CD4-positive, alpha-beta T cell treated with Interleukin-10 for 1 hour (primary cell): Measurements from ENCODE around the gene PADI6.
"Not testable (repeated sequence)": the region's sequence is repeated elsewhere in the genome, so short reads cannot be mapped to it uniquely, and the experiment has no call there.

ENCODE experiments used
- DNase-seq: peaks from one replicate; pipeline ENCODE4 v3.0.0-alpha.2; 2020

Gene PADI6

DNA sequence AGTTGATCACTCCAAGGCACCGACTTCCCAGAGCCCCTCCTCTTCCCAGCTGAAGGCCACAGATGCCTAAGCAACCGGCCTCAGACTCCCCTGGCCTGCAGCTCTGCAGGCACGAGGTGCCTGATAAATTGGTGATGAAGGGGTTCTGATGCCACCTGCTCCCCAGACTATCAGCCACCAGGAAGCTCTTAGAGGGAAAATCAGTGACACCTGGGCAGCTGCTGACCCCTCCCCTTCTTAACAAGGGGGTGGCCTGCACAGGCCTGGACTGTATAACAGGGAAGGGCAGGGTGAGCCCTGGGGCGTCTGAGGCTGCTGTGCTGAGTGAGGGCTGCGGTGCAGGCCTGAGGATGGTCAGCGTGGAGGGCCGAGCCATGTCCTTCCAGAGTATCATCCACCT, at the start of gene PADI6:
TSS of gene PADI6 (plus strand) at position 301 of the 400 bp plus-strand sequence. CDS start at position 351, 50 bp downstream.
- no peak for DNase-seq

DNA sequence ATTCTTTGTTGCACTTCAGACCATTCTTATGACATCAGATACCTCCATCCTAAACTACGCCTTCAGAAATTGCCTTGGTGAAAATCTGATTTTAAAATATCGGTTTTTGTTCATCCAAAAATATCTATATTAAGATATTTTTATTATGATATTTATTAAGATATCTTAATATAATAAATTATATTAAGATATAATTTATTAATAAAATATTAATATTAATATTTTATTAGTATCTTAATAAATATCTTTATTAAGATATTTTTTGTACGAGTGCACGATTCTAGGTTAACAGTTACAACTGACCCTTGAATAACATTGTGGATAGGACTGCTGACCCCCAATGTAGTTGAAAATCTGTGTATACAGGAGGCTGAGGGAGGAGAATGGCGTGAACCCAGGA, 43.1 kb upstream of the PADI6 start:
- DNase-seq, result no peak

GRCh38 chr1:17329610-17330009, 42.4 kb upstream of the PADI6 start:
- no peak for DNase-seq

DNA sequence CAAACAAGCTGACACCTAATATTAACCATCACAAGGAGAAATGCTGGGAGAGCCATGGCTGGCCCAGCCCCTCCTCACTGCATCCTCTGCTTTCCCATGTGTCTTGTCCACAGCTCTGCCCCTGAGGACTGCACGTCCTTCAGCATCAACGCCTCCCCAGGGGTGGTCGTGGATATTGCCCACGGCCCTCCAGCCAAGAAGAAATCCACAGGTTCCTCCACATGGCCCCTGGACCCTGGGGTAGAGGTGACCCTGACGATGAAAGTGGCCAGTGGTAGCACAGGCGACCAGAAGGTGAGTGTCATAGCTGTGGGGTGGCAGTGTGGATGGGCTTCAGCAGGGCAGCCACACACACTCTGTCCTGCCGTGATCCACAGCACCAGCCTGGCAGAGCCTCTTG, 41.1 kb upstream of the PADI6 start:
- DNase-seq, result no peak

- no peak for DNase-seq
Measured at GRCh38 chr1:17333081-17333480, 38.9 kb upstream of the PADI6 start.

GRCh38 chr1:17335821-17336710, 35.9 kb upstream of the PADI6 start:
- DNase-seq, result peak; percentile 41

GRCh38 chr1:17338706-17339493, 33.1 kb upstream of the PADI6 start:
- no peak for DNase-seq

- no peak for DNase-seq
Measured at GRCh38 chr1:17339521-17339920, 32.5 kb upstream of the PADI6 start.

- no peak for DNase-seq
Measured at GRCh38 chr1:17340358-17340757, 31.6 kb upstream of the PADI6 start.

DNA sequence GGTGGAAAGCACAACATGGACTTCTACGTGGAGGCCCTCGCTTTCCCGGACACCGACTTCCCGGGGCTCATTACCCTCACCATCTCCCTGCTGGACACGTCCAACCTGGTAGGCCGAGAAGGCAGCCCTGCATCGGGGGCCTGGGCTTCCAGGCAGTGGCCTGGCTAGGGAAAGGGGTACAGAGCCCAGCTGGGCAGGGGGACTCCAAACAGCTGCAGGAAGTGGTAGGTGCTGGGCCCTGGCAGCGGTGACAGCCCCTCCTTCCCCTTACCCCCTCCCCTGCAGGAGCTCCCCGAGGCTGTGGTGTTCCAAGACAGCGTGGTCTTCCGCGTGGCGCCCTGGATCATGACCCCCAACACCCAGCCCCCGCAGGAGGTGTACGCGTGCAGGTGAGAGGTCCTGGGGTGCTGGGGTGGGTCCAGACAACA, 30.0 kb upstream of the PADI6 start:
- DNase-seq, result no peak

GRCh38 chr1:17345506-17345905, 26.5 kb upstream of the PADI6 start:
- DNase-seq, result not testable (repeated sequence)

DNA sequence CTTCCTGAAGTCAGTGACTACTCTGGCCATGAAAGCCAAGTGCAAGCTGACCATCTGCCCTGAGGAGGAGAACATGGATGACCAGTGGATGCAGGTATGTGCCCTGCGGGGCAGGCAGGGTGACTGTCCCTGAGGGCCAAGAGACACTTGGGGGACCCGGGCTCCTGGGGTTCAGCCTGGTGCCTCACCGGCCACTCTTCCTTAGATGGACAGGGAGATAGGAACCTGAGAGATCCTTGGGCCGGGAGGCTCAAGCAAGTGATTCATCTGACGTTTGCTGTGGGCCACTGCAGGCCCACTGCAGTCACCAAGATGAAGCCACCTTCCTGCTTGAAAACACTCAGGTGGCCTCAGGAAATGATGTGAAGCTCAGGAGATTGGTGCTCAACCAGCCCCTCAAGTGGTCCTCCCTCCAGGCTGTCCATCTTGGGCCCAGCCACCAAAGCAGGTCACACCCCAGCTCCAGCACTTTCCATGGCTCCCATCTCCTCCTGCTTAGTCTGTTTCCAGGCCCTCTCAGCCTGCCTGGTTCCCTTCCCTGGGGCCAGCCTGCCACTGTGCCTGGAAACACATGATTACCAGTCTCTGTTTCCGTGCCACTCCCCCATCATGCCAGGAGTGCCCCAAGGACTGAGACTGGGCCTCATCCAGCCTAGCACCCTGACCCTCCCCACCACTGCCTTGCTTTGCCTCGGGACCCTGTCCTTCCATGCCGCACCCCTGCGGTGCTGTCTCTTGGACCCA, 25.8 kb upstream of the PADI6 start:
- DNase-seq, result no peak

DNA sequence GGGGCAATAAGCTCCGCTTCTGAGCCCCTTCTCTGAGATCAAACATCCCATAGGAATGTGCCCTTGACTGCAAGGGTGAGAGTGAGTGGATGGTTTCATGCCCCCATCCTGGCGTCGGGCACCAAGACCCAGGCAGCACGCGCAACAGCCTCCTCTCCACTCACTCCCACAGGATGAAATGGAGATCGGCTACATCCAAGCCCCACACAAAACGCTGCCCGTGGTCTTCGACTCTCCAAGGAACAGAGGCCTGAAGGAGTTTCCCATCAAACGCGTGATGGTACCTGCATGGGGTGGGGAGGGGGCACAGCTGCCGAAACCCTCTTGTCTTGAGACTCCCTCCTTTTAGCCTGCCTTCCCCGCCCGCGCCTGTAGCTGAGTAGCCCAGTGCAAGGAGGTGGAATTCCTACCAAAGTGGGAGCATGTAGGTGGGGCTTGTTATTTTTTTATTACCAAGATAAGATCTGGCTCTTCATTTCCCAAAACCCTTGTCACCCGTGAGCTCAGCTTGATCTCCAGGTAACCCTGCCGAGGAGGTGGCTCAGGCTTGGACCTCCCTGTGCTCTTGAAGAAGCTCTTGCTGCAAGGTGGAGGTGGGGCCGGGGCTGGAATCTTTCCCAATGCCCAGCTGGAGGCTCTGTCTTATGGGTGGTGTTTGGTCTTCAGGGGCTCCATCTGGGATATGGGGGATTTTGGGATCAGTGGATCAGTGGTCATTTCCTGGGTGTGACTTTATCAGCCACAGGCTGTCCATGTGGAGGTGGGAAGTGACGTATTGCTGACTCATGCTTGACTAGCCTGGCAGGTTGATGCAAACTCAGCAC, 24.0 kb upstream of the PADI6 start:
- no peak for DNase-seq

GRCh38 chr1:17348593-17349234, 23.3 kb upstream of the PADI6 start:
- DNase-seq, result no peak

DNA sequence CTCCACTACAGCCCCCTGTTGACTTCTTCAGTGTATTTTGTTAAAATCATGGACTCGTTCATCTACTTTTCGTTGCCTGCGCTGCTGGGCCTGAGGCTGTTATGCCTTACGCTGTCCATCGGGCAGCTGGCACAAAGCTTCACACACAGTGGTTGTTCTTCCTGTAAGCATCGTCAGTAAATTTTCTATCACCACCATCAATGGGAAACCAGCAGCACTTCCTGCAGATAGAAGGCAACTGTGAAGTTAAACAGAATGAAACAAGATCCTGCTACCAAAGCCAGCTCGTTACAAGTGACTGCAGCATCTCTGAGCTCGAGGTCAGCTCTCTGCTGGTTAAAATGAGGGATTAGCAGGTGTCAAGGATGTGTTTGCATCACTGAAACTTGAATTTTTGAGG, 21.9 kb upstream of the PADI6 start:
- DNase-seq, result no peak

DNA sequence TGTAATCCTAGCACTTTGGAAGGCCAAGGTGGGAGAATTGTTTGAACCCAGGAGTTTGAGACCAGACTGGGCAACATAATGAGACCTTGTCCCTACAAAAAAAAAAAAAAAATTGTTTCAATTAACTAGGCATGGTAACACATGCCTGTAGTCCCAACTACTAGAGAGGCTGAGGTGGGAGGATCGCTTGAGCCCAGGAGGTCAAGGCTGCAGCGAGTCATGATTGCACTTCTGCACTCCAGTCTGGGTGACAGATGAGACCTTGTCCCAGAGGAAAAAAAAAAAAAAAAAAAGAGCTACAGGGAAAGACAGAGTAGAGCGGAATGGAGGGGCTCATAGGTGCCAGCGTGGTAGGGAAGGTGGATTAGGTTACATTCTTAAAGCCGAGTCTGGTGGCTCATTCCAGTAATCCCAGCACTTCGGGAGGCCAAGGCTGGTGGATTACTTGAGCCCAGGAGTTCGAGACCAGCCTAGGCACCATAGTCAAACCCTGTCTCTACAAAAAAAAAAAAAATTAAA, 21.0 kb upstream of the PADI6 start:
- no peak for DNase-seq

DNA sequence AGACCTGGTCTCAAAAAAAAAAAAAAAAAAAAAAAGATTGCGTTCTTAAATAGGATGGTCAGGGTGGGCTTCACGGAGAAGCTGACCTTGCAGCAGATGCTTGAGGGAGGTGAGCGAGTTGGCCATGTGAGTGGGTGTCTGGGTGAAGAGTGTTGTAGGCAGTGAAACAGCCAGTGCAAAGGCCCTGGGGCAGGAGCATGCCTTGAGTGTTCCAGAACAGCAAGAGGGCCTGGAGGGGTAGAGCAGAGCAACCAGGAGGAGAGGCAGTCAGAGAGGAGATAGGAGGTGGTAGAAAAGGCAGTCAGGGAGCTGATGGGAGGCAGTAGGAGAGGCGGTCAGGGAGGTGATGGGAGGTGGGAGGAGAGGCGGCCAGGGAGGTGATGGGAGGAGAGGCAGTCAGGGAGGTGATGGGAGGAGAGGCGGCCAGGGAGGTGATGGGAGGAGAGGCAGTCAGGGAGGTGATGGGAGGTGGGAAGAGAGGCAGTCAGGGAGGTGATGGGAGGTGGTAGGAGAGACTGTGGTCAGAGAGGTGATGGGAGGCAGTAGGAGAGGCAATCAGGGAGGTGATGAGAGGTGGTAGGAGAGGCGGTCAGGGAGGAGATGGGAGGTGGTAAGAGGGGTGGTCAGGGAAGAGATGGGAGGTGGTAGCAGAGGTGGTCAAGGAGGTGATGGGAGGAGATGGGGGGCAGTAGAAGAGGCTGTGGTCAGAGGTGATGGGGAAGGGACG, 20.2 kb upstream of the PADI6 start:
- DNase-seq, result no peak

DNA sequence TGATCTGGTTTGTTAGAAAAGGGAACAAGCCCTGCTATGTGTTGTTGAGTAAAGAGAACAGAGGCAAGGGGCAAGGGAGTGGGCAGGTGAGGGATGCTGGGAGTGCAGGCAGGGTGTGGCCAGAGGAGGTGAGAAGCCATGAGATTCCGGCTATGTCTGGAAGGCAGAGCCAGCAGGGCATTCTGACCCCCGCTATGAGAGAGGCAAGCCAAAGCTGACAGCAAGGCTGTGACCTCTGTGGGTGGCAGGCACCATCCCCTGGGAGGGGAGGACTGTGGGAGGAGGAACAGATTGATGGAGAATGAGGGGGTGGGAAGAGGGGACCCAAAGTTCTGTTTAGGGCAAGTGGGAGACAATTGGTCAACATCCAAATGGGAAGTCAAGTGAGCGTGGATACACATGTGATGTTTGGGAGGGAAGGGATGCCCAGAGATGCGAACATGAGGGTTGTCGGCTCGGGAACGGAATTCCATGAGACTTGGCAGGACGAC, 19.5 kb upstream of the PADI6 start:
- DNase-seq, result no peak

- peak; percentile 4 for DNase-seq
Measured at GRCh38 chr1:17355898-17356297, 16.1 kb upstream of the PADI6 start.

DNA sequence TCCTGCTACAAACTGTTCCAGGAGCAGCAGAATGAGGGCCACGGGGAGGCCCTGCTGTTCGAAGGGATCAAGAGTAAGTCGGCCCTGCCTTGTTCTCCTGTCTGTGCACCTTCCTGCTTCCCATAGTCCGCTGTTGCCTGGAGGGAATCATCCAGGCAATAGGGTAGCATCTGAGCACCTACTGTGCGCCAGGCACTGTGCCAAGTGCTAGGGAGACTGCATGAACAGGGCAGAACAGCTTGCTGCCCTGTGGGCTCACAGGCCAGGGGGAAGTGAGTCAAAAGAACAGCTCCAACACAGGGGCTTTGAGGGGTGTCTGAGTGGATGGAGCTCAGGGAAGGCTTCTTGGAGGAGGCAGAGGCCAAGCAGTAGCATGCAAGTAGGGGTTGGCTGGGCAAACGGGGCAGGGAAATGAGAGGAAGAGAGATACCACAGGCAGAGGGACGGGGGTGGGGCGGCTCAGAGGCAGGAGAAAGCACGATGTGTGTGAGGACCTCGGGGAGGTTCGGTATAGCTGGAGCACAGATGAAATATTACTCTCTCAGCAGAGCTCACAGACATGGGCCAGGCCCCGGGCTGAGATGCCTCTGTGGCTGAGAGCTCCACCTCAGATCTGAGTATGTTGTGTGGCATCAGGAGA, 15.5 kb upstream of the PADI6 start:
- DNase-seq, result no peak
